Common myeloid progenitor, CD34-positive (primary cell): ENCODE results near the gene TFDP3.

ENCODE experiments used
- CTCF ChIA-PET: fragments of 350-600 bp; sonication (Branson Sonifier 250); formaldehyde crosslinking; loops from one replicate; lab custom pipeline; 2021; ENCODE audit warnings: antibody characterized with exemption; lab: Charles Lee
- POLR2A ChIA-PET: fragments of 350-600 bp; sonication (Branson Sonifier 250); formaldehyde crosslinking; loops from one replicate; lab custom pipeline; 2021; ENCODE audit warnings: antibody characterized with exemption; lab: Charles Lee
- DNase-seq, 3 donors: peaks; one replicate each; pipeline versions ENCODE4 v3.0.0 to v3.0.0-alpha.2; 2013
- H3K27ac ChIP-seq, 2 experiments: 1 replicate in 1 of 2; 2 replicates in 1 of 2; pipeline ENCODE4 v1.7.0; 2013; ENCODE audit warnings: inconsistent platforms in 2 of 2, low read length in 2 of 2, mild to moderate bottlenecking in 2 of 2, low read depth in 1 of 2, moderate library complexity in 1 of 2; ENCODE audit not compliant: severe bottlenecking in 2 of 2, insufficient read depth in 1 of 2, poor library complexity in 1 of 2
- H3K27me3 ChIP-seq, 5 experiments: replicated peaks in 2 of 5; 1 replicate in 3 of 5; 2 replicates in 2 of 5; pipeline versions ENCODE4 v1.6.1 to v1.7.0; 2013; ENCODE audit warnings: low read length in 4 of 5, mild to moderate bottlenecking in 2 of 5, moderate library complexity in 2 of 5, inconsistent platforms in 1 of 5; ENCODE audit not compliant: insufficient read depth in 5 of 5, control insufficient read depth in 4 of 5
- H3K36me3 ChIP-seq, 4 experiments: 1 replicate in 2 of 4; 2 replicates in 2 of 4; pipeline versions ENCODE4 v1.6.1 to v1.7.0; 2013; ENCODE audit warnings: low read length in 3 of 4, control low read depth in 1 of 4, mild to moderate bottlenecking in 1 of 4; ENCODE audit not compliant: control insufficient read depth in 4 of 4, insufficient read depth in 4 of 4
- H3K4me1 ChIP-seq, 4 experiments: 1 replicate in 3 of 4; 2 replicates in 1 of 4; pipeline versions ENCODE4 v1.6.1 to v1.7.1; 2013; ENCODE audit warnings: low read length in 3 of 4, mild to moderate bottlenecking in 3 of 4, control low read depth in 1 of 4, inconsistent platforms in 1 of 4, moderate library complexity in 1 of 4; ENCODE audit not compliant: control insufficient read depth in 4 of 4, insufficient read depth in 4 of 4; ENCODE audit errors: control extremely low read depth in 1 of 4
- H3K4me3 ChIP-seq, 7 experiments: 1 replicate in 4 of 7; 2 replicates in 3 of 7; pipeline versions ENCODE4 v1.5.1 to v1.7.0; 2013; ENCODE audit warnings: mild to moderate bottlenecking in 7 of 7, low read length in 6 of 7, moderate library complexity in 6 of 7, inconsistent platforms in 2 of 7, low read depth in 2 of 7, control low read depth in 1 of 7; ENCODE audit not compliant: insufficient read depth in 4 of 7, control insufficient read depth in 1 of 7; ENCODE audit errors: extremely low read depth in 1 of 7
- H3K9me3 ChIP-seq, 5 experiments: 1 replicate in 4 of 5; 2 replicates in 1 of 5; pipeline versions ENCODE4 v1.6.1 to v1.7.1; 2013; ENCODE audit warnings: low read length in 4 of 5, mild to moderate bottlenecking in 2 of 5, inconsistent platforms in 1 of 5, low read depth in 1 of 5, moderate library complexity in 1 of 5; ENCODE audit not compliant: control insufficient read depth in 4 of 5, insufficient read depth in 2 of 5; ENCODE audit errors: control extremely low read depth in 1 of 5
- WGBS: methylation state at CpG from one replicate; pipeline ENCODE4 v1.1.5; 2013; ENCODE audit not compliant: insufficient coverage; 5-methylcytosine and 5-hydroxymethylcytosine counted together

Gene TFDP3

GRCh38 chrX:133188631-133189030, 29.5 kb downstream of the TFDP3 start:
- no peaks in the 10 kb centered on the region for H3K9me3 ChIP-seq
- DNase-seq: no peak
- CTCF ChIA-PET: no interaction called here
- H3K27me3 ChIP-seq: peaks cover 0 to 8% (median 0%) of the 10 kb centered on the region in 5 experiments
- 75% methylated on average over 2 of the region's 3 CpGs for WGBS
- H3K36me3 ChIP-seq: no peaks in the 10 kb centered on the region
- H3K4me1 ChIP-seq: no peaks in the 10 kb centered on the region
- no peak overlapping the region for H3K27ac ChIP-seq
- POLR2A ChIA-PET: no interaction called here
- H3K4me3 ChIP-seq: no peak overlapping the region

GRCh38 chrX:133185938-133186337, 32.2 kb downstream of the TFDP3 start:
- ChIA-PET CTCF (no interaction called here), POLR2A (no interaction called here)
- Histone ChIP-seq H3K4me3 (no peak overlapping the region), H3K9me3 (no peaks in the 10 kb centered on the region), H3K27ac (no peak overlapping the region), H3K36me3 (no peaks in the 10 kb centered on the region), H3K4me1 (no peaks in the 10 kb centered on the region), H3K27me3 (peaks cover 0 to 8% (median 0%) of the 10 kb centered on the region in 5 experiments)
- WGBS: 92% methylated on average over 1 of the region's 2 CpGs
- no peak for DNase-seq

GRCh38 chrX:133185119-133185518, 33.0 kb downstream of the TFDP3 start:
- H3K4me3 ChIP-seq: no peak overlapping the region
- POLR2A ChIA-PET: no interaction called here
- CTCF ChIA-PET: no interaction called here
- no peak overlapping the region for H3K27ac ChIP-seq
- DNase-seq: no peak
- no peaks in the 10 kb centered on the region for H3K36me3 ChIP-seq
- WGBS: 60% methylated on average over 3 of the region's 4 CpGs
- no peaks in the 10 kb centered on the region for H3K4me1 ChIP-seq
- peaks cover 0 to 2% (median 0%) of the 10 kb centered on the region in 5 experiments for H3K9me3 ChIP-seq
- H3K27me3 ChIP-seq: peaks cover 0 to 16% (median 0%) of the 10 kb centered on the region in 5 experiments

GRCh38 chrX:133183806-133184205, 34.3 kb downstream of the TFDP3 start:
- ChIA-PET POLR2A (no interaction called here), CTCF (no interaction called here)
- Histone ChIP-seq H3K9me3 (peaks cover 0 to 2% (median 0%) of the 10 kb centered on the region in 5 experiments), H3K27ac (no peak overlapping the region), H3K4me3 (no peak overlapping the region), H3K36me3 (no peaks in the 10 kb centered on the region), H3K27me3 (peaks cover 0 to 17% (median 0%) of the 10 kb centered on the region in 5 experiments), H3K4me1 (no peaks in the 10 kb centered on the region)
- DNase-seq: no peak
- no CpG with 5 or more reads among the region's 2 CpGs for WGBS

GRCh38 chrX:133179500-133179899, 38.7 kb downstream of the TFDP3 start:
- no peak overlapping the region for H3K27ac ChIP-seq
- CTCF ChIA-PET: no interaction called here
- POLR2A ChIA-PET: no interaction called here
- H3K4me1 ChIP-seq: no peaks in the 10 kb centered on the region
- H3K27me3 ChIP-seq: peaks cover 0 to 8% (median 0%) of the 10 kb centered on the region in 5 experiments
- H3K36me3 ChIP-seq: no peaks in the 10 kb centered on the region
- DNase-seq: no peak
- H3K4me3 ChIP-seq: no peak overlapping the region
- WGBS: no CpG with 5 or more reads among the region's 3 CpGs
- peaks cover 0 to 2% (median 0%) of the 10 kb centered on the region in 5 experiments for H3K9me3 ChIP-seq

- Histone ChIP-seq H3K9me3 (peaks cover 0 to 2% (median 0%) of the 10 kb centered on the region in 5 experiments), H3K27me3 (peaks cover 0 to 8% (median 0%) of the 10 kb centered on the region in 5 experiments), H3K27ac (no peak overlapping the region), H3K4me1 (no peaks in the 10 kb centered on the region), H3K36me3 (no peaks in the 10 kb centered on the region), H3K4me3 (no peak overlapping the region)
- CTCF ChIA-PET: no interaction called here
- WGBS: 86% methylated on average over 2 of the region's 2 CpGs
- no peak for DNase-seq
- POLR2A ChIA-PET: no interaction called here
These were observed 41.0 kb downstream of the TFDP3 start for GRCh38 chrX:133177202-133177601.

GRCh38 chrX:133175605-133176004, 42.5 kb downstream of the TFDP3 start:
- DNase-seq: no peak
- ChIA-PET CTCF (no interaction called here), POLR2A (no interaction called here)
- Histone ChIP-seq H3K36me3 (no peaks in the 10 kb centered on the region), H3K9me3 (peaks cover 0 to 2% (median 0%) of the 10 kb centered on the region in 5 experiments), H3K27ac (no peak overlapping the region), H3K4me3 (no peak overlapping the region), H3K4me1 (no peaks in the 10 kb centered on the region), H3K27me3 (peaks cover 0 to 6% (median 0%) of the 10 kb centered on the region in 5 experiments)
- 90% methylated on average over 2 of the region's 2 CpGs for WGBS
